ENCODE data around the gene ARHGAP26. TPM values are rescaled to one million over a fixed set of nuclear protein-coding genes. Genes with fewer than 3 reads are reported as not detected.

ARHGAP26 gene
- total and polyA plus RNA-seq, 7 donors = 5.4 to 25.5 (median 19.1) TPM

GRCh38 chr5:142866563-142867275, 96.5 kb downstream of the ARHGAP26 start:
- DNase-seq = no peak
- TF ChIP-seq CTCF (IDR thresholded peaks at IDR 0.05) = peak; percentile 64 to 87 (median 78)
- no peak for TF ChIP-seq EP300 (IDR thresholded peaks at IDR 0.05)
- TF ChIP-seq POLR2A (IDR thresholded peaks at IDR 0.05) = no peak
- peak in 2 of 4 donors; percentile 8 to 22 for TF ChIP-seq POLR2AphosphoS5 (IDR thresholded peaks at IDR 0.05)
- no peak overlapping the region for H3K4me3 ChIP-seq
- no peaks in the 10 kb centered on the region for H3K9me3 ChIP-seq
- peak overlapping the region in 1 of 4 donors; percentile 3 for H3K27ac ChIP-seq
- no peaks in the 10 kb centered on the region for H3K27me3 ChIP-seq
- H3K4me1 ChIP-seq = peaks cover 0 to 62% (median 42%) of the 10 kb centered on the region in 4 donors
- intact Hi-C loops (cut with DNase I) = loop anchor here (2.0 to 5.0 kb wide), 2 partner anchors 49 to 96 kb away; partner anchors contain the start of gene ARHGAP26
- 50 to 51% methylated on average over 10 of the region's 10 CpGs for WGBS, 2 donors
- H3K36me3 ChIP-seq = no peaks in the 10 kb centered on the region

- Histone ChIP-seq H3K27me3 (no peaks in the 10 kb centered on the region), H3K36me3 (no peaks in the 10 kb centered on the region), H3K9me3 (no peaks in the 10 kb centered on the region), H3K4me1 (peaks cover 0 to 40% (median 22%) of the 10 kb centered on the region in 4 donors), H3K27ac (peak overlapping the region in 3 of 4 donors; percentile 5 to 51 (median 46)), H3K4me3 (no peak overlapping the region)
- no peak for TF ChIP-seq EP300 (IDR thresholded peaks at IDR 0.05)
- peak in 3 of 4 donors; percentile 37 to 46 (median 39) for TF ChIP-seq POLR2AphosphoS5 (IDR thresholded peaks at IDR 0.05)
- peak; percentile 75 for DNase-seq
- intact Hi-C loops (cut with DNase I) = loop anchor here (5.0 kb wide), 1 partner anchor 53 kb away; no protein-coding TSS in a partner anchor
- WGBS, 2 donors = 6 to 32% methylated on average over 3 of the region's 3 CpGs
These were observed 99.7 kb downstream of the ARHGAP26 start for GRCh38 chr5:142869886-142870285.

GRCh38 chr5:142870532-142871362, 100.6 kb downstream of the ARHGAP26 start:
- H3K4me1 ChIP-seq = peaks cover 0 to 40% (median 22%) of the 10 kb centered on the region in 4 donors
- no peaks in the 10 kb centered on the region for H3K27me3 ChIP-seq
- no peaks in the 10 kb centered on the region for H3K9me3 ChIP-seq
- 21 to 68% methylated on average over 9 of the region's 9 CpGs for WGBS, 2 donors
- H3K4me3 ChIP-seq = no peak overlapping the region
- H3K36me3 ChIP-seq = no peaks in the 10 kb centered on the region
- no peak for DNase-seq
- TF ChIP-seq POLR2A (IDR thresholded peaks at IDR 0.05) (peak in 1 of 2 donors; percentile 10), POLR2AphosphoS5 (IDR thresholded peaks at IDR 0.05) (no peak)
- peak overlapping the region in 2 of 4 donors; percentile 5 to 46 for H3K27ac ChIP-seq
- intact Hi-C loops (cut with DNase I) = no loop called here

- H3K36me3 ChIP-seq = no peaks in the 10 kb centered on the region
- H3K27me3 ChIP-seq = no peaks in the 10 kb centered on the region
- no peak for DNase-seq
- H3K9me3 ChIP-seq = no peaks in the 10 kb centered on the region
- TF ChIP-seq POLR2A (IDR thresholded peaks at IDR 0.05) (no peak), POLR2AphosphoS5 (IDR thresholded peaks at IDR 0.05) (no peak)
- WGBS, 2 donors = 34 to 70% methylated on average over 13 of the region's 13 CpGs
- no peak overlapping the region for H3K27ac ChIP-seq
- no peak overlapping the region for H3K4me3 ChIP-seq
- H3K4me1 ChIP-seq = peaks cover 0 to 36% (median 21%) of the 10 kb centered on the region in 4 donors
- intact Hi-C loops (cut with DNase I) = no loop called here
These were observed 101.4 kb downstream of the ARHGAP26 start for GRCh38 chr5:142871363-142872193.

GRCh38 chr5:142872217-142872616, 102.0 kb downstream of the ARHGAP26 start:
- whole genome bisulfite sequencing, 2 donors = 43 to 77% methylated on average over 3 of the region's 3 CpGs
- H3K4me1 ChIP-seq = peaks cover 0 to 30% (median 15%) of the 10 kb centered on the region in 4 donors
- H3K9me3 ChIP-seq = no peaks in the 10 kb centered on the region
- no peaks in the 10 kb centered on the region for H3K27me3 ChIP-seq
- no peak overlapping the region for H3K4me3 ChIP-seq
- no peak for DNase-seq
- intact Hi-C loops (cut with DNase I) = no loop called here
- no peaks in the 10 kb centered on the region for H3K36me3 ChIP-seq
- TF ChIP-seq EP300 (IDR thresholded peaks at IDR 0.05) = no peak
- no peak for TF ChIP-seq POLR2AphosphoS5 (IDR thresholded peaks at IDR 0.05)
- no peak overlapping the region for H3K27ac ChIP-seq

- H3K27ac ChIP-seq = no peak overlapping the region
- no peaks in the 10 kb centered on the region for H3K9me3 ChIP-seq
- H3K4me1 ChIP-seq = peaks cover 0 to 25% (median 14%) of the 10 kb centered on the region in 4 donors
- no peaks in the 10 kb centered on the region for H3K27me3 ChIP-seq
- H3K4me3 ChIP-seq = no peak overlapping the region
- no peak for DNase-seq
- H3K36me3 ChIP-seq = no peaks in the 10 kb centered on the region
- TF ChIP-seq EP300 (IDR thresholded peaks at IDR 0.05) (no peak), CTCF (IDR thresholded peaks at IDR 0.05) (no peak), POLR2AphosphoS5 (IDR thresholded peaks at IDR 0.05) (peak in 1 of 4 donors; percentile 40)
- 22 to 58% methylated on average over 3 of the region's 3 CpGs for WGBS, 2 donors
- intact Hi-C loops (cut with DNase I) = no loop called here
These were observed 102.6 kb downstream of the ARHGAP26 start for GRCh38 chr5:142872795-142873194.

Data from sigmoid colon (tissue), 7 donors.